Measurements from ENCODE around the gene IFFO2.

IFFO2 gene

GRCh38 chr1:18949686-18950400, 6.6 kb downstream of the IFFO2 start:
- no peak for DNase-seq

DNA sequence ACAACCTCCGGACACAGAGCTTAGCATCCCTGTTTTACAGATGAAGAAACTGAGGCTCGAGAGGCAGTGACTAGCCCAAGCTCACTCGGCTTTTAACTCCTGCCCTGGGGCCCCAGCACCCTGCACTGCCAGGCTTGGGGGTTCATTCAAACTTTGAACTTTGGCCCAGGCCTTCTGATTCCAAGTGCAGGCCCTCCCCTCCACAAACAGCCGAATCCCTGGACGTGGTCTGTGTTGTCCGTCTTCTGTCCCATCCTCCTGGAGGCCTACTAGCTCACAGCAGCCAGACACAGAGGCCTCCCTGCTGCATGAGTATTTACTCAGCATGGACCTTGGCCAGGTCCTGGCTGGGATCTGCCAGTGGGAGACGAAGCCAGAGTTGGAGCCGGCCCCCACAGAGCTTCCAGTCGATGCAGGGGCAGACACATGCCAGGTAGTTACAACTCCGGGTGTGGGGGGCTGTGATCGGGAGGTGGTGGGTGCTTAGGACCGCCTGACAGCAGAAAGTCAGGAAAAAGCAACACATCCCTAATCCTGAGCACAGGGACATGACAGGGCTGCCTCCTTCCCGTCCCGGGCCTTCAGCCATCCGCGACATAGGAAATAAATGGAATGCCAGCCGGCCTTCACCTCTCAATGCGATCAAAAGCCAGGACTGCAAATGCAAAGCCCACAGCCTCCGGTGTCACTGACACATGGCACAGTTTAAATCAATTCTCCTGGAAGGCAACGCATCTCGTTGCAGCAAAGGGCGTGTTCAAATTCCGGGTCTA, 7.4 kb downstream of the IFFO2 start:
- DNase-seq: no peak

DNA sequence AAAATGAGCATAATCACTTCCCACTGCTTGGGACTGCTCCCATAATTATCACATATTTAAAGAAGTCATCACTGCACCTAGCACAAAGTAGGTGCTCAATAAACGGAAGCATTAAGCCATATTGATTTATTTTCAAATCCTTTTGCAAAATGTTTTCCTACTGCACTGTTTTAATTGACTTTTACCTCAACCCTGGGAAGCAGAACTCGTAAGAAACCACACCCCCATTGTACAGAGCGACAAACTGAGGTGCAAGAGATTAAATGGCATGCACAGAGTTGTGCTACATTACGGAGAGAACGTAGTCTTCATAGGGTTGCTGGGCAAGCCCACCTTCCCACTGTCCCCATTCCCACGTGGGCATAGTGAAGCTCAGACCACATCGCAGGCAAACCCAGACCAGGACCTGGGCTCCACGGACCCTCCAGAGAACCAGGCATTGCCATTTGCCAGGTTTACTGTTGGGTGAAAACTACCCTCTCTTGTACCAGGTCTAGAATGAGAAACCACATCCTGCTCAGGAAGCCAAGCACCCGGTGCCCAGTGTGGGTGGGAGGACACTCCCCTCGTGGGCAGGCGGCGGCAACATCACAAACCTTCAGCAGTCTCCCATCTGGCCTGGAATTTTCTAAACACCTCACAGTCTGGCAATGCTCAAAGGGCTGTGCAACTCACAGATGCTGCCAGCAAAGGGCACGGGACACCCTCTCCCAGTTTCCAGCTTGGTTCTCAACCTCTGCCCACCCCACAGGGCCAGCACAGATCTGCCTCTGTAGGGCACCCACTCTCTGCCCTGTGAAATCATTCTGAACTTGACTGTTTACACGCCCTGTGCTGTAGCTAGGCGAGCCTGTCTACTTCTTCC, 8.2 kb downstream of the IFFO2 start:
- DNase-seq: no peak

GRCh38 chr1:18947570-18947969, 8.9 kb downstream of the IFFO2 start:
- no peak for DNase-seq

GRCh38 chr1:18946550-18947381, 9.7 kb downstream of the IFFO2 start:
- no peak for DNase-seq

DNA sequence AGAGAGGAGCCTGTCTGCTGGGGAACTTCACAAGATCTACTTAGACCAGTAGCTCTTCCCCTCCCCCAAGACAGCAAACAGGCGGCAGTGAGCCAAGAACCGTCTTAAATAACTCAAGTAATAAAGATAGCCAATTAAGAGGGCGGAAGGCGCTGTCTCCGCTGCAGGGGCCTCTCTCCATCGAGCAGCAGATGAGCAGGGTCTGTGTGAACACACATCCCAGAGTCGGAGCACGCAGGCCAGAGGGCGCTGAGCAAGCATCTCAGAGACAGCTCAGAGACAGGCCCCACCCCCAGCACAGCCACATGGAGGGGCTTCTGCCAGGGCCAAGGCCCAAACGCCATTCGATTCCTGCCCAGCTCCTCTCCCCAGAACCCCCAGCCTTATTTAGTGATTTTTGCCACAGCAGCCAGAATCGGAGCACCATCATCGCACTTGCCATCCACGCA, 11.1 kb downstream of the IFFO2 start:
- DNase-seq: no peak

DNA sequence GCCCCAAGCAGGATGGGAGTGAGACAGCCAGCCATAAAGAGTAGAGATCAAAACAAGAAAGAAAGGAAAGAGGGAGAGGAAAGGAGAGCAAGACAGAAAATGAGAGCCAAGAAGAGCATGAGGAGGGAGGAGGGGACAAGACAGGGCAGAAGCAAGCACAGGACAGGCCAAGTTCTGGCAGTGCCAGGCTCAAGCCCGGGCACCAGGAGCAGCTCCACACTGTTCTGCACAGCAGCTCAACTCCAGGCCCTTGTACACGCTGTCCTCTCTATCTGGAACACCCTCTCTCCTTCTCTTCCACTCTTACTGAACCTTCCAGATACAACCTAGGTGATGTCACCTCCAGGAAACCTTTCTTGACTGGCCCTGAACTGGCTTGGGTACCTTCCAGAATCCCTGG, 11.7 kb downstream of the IFFO2 start:
- DNase-seq: no peak

DNA sequence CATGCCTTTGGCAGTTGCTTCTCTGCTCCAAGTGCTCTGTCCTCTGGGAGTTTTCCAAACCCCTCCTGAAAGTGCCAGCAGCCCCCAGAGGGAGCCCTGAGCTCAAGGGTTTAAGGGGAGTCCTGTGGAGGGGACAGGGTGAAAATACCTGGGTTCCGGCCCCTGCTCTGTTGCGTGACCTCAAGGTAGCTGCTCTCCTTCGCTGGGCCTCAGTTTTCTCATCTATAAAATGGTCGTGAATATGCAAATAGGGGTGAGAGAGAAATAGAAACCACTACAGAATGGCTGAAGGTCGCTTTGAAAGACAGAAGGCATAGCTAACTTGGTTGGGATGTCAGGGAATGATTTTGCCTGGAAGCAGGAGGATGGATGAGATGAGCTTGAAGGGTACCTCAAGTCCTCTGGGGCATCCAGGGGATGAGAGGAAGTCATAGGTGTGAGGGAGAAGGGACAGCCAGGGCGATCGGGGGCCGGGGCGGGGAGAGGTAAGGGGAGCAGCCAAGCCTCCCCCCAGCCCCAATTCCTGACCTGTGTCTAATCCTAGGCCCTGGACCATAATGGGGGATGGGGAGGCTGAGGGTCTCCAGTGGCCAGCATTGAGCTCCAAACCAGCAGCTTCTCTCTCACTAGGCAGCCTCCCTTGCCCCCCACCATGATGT, 12.4 kb downstream of the IFFO2 start:
- DNase-seq: no peak

DNA sequence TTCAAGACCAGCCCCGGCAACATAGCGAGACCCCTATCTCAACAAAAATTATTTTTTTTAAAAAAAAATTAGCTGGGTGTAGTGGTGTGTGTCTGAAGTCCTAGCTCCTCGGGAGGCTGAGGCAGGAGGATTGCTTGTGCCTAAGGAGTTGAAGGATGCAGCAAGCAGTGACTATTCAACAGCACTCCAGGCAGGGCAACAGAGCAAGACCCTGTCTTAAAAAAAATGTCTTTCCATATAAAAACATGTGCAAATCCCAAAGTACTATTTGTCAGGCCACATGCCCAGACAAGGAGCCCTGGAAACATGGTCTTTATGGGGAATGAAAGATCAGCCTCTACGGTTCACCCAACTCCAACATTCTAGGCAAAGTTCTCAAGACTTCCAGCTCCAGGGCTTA, 13.3 kb downstream of the IFFO2 start:
- no peak for DNase-seq

GRCh38 chr1:18942340-18942739, 14.1 kb downstream of the IFFO2 start:
- DNase-seq: no peak

GRCh38 chr1:18941221-18942141, 15.0 kb downstream of the IFFO2 start:
- DNase-seq: no peak

DNA sequence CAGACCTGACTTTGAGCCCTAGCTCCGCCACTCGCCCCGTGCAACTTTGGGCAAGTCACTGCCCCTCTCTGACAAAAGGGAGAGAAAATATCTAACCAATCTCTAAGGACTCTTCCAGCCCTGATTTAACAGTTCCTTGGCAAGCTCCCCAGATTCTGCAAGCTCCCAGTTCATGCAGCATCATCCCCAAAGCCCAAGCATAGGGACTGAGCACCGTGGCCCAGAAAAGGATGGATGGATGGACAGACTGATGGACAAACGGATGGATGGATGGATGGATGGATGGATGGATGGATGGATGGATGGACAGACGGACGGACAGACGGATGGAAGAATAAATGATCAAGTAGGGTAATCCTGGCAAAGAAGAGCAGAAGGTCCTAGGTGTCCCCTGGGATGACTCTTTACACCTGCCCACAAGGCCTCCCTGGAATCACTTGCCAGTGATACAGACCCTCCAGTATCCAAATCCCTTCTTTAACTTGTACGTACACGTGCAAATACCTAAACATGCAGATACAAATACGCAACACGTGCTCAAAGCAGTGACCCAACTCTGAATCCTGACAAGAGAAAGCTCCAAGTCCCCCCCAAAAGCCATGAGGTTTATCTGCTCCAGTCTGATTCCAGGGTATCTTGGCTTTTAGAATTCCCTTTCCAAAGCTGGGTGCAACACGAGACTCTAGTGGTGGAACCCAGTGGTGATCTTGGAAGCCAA, 16.0 kb downstream of the IFFO2 start:
- DNase-seq: no peak

DNA sequence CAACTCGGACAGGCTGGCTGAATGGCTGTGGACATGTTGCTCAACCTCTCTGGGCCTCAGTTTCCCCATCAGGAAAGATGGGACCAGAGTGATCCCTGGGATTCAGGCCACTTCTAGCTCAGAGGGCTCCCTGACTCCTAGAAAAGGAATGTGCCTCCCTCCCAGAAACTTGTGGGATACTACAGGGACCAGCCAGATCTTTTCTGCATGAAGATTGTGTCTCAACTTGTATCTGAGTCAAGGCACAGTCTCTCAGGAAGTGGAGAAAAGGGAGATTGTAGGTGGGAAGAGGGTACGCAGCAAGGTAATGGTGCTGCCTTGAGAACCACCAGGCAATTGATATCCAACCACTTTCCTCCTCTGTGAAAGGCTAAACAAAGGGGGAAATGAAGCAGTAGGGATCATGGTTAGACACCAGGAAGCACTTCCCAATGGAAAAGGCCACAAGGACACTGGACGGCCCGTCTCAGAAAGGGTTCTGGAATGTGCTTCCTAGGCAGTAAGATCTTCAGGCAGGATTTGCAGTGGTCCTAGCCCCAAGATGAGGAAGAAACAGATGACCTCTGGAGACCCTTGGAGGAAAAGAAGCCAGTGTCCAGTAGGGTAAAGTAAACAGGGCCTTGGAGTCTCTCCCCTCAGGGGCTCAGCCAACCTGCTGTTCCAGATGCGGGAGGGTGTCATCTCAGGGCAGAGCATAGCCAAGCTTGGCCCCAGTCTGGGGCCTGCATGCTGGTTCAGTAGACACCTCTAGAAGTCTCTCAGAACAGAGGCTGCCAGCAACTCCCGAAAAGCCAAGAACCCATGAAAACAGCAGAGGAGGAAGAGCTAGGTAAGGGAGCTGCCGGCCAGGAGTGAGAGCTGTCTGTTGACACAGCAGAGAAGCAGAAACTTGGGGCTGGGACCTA, 16.8 kb downstream of the IFFO2 start:
- DNase-seq: no peak

DNA sequence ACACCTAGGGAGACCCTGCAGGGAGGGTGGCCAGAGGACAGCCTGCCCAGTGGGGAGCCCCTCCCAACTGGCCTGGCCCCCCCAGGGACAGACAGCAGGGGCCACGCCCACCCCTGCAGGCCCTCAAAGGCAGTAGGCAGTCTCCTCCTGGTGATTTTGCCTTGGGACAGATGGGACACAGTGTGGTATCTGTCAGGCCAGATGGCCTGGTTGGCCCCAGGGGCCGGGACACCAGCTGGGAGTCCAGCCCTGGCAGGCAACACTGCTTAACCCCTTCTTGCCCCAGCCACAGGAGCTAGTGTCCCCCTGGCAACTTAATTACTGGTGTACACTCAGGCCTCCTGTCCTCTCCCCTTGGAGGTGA, 17.8 kb downstream of the IFFO2 start:
- no peak for DNase-seq

DNA sequence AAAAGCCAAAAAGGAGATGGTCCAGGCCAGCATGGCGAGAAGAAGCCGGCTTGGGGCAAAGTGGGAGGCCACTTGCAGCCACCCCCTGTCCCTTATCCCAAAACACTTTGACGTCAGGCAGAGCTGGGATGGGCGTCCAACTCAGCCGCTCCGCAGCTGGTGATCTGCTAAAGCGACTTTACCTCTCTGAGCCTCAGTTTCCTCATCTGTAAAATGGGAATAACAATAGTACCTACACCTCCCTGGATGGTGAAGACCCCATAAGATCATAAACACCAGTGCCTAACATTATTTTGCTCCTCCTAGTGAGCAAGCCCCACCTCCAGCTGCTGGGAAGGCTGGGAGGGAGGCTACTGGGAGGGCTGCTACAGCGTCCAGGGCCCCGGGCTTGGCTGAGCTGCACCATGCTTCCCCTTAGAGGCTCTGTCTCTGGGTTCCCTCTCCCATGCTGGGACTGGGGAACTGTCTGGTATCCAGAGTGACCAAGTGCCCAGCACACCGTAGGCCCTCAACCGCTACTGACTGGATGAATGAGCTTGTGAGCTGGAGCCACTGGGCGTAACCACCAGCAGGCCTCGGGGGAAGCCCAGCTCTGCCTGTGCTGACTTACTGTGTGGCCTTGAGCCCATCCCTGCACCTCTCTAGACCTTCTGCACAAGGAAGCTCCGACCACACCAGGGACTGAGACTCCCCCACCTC, 18.3 kb downstream of the IFFO2 start:
- no peak for DNase-seq

DNA sequence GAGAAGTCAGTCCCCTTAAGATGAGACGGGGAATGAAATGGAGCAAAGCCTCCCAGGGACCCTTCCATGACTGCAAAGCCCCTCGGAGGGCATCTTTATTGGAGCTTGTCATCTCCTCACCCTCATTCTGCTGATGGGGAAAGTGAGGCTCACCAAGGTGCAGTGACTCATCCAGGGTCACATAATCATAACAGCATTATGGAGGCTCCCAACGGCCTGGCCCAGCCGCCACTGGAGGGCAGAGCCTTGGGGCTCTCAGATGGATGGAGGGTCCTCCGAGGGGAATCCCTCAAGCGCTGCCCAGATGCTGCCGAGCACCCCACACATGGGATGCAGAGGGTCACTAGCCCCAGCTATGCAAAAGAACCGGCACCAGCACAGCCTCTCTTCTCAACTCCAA, 18.9 kb downstream of the IFFO2 start:
- no peak for DNase-seq

GRCh38 chr1:18936814-18937481, 19.5 kb downstream of the IFFO2 start:
- DNase-seq: no peak

DNA sequence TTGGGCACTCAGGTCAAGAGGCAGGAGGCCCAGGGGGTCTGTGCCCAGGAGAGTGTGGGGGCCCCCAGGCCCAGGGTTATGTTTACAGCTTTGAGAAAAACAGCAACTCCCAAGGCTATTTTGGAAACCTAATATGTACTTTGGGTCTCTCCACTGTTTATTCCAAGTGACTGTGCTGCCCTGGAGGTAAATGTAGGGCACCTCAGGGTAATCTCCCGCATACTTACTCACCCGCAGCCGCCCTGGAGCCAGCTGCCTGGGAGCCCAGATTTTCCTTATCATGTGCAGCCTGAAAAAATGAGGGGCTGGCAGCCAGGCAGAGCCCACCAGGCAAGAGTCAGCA, 20.0 kb downstream of the IFFO2 start:
- no peak for DNase-seq

Data from NCI-H1092 treated with DMSO at 0.1 percent for 48 hours (cell line).